H1 (cell line): Measurements from ENCODE around the gene SOBP. TPM values are rescaled to one million over a fixed set of nuclear protein-coding genes. Genes with fewer than 3 reads are reported as not detected.

Experiments
- CTCF ChIA-PET: fragments of 300-600 bp; sonication (Branson Sonifier 250); formaldehyde crosslinking; loops from one replicate; lab custom pipeline; 2021; ENCODE audit not compliant: partially characterized antibody; lab: Charles Lee
- POLR2A ChIA-PET: fragments of 300-600 bp; sonication (Branson Sonifier 250); formaldehyde crosslinking; loops from one replicate; lab custom pipeline; 2021; ENCODE audit warnings: inconsistent platforms; ENCODE audit not compliant: partially characterized antibody; lab: Charles Lee
- DNase-seq, 2 experiments: peaks; one replicate each; pipeline versions ENCODE4 v3.0.0 to v3.0.0-alpha.2; 2010 to 2022; ENCODE audit warnings: low spot score in 2 of 2, low read depth in 1 of 2, mixed read lengths in 1 of 2
- FAIRE-seq: peaks from 2 replicates; lab custom pipeline; 2011; peaks lifted over from hg19 to GRCh38; lab: Jason Lieb, UNC
- H2AFZ ChIP-seq: 2 replicates; pipeline ENCODE4 v1.8.1; 2012; ENCODE audit warnings: low read length, inconsistent platforms
- H2AK5ac ChIP-seq: 2 replicates; pipeline ENCODE4 v1.6.1; 2013; ENCODE audit warnings: low read depth, low read length
- H2BK120ac ChIP-seq: replicated peaks from 2 replicates; pipeline ENCODE3; 2013; ENCODE audit warnings: low read depth, low read length, inconsistent platforms
- H2BK12ac ChIP-seq: 2 replicates; pipeline ENCODE4 v1.6.1; 2013; ENCODE audit warnings: low read depth, low read length
- H2BK15ac ChIP-seq: 2 replicates; pipeline ENCODE4 v1.6.1; 2013; ENCODE audit warnings: low read length
- H2BK20ac ChIP-seq: 2 replicates; pipeline ENCODE4 v1.6.1; 2013; ENCODE audit warnings: low read length
- H2BK5ac ChIP-seq: 2 replicates; pipeline ENCODE4 v1.6.1; 2013; ENCODE audit warnings: low read depth, low read length
- H3K14ac ChIP-seq: 2 replicates; pipeline ENCODE4 v1.6.1; 2013; ENCODE audit warnings: inconsistent platforms; ENCODE audit not compliant: insufficient read length
- H3K18ac ChIP-seq: 2 replicates; pipeline ENCODE4 v1.6.1; 2013; ENCODE audit warnings: low read length; ENCODE audit errors: extremely low read depth
- H3K23ac ChIP-seq: 2 replicates; pipeline ENCODE4 v1.6.1; 2013; ENCODE audit warnings: inconsistent platforms; ENCODE audit not compliant: insufficient read length
- H3K23me2 ChIP-seq: 2 replicates; pipeline ENCODE4 v1.6.1; 2013; ENCODE audit warnings: low read depth, low read length
- H3K27ac ChIP-seq: 2 replicates; pipeline ENCODE4 v1.6.1; 2011; ENCODE audit warnings: low read depth, low read length, inconsistent platforms
- H3K27me3 ChIP-seq, 4 experiments: replicated peaks in 1 of 4; 1 replicate in 1 of 4; 2 replicates in 3 of 4; pipeline versions ENCODE4 v1.6.1 to v1.8.1; 2011 to 2013; ENCODE audit warnings: low read length in 3 of 4, mild to moderate bottlenecking in 3 of 4, inconsistent platforms in 2 of 4, mixed read lengths in 2 of 4, moderate library complexity in 1 of 4; ENCODE audit not compliant: control insufficient read depth in 3 of 4, insufficient read depth in 3 of 4; ENCODE audit errors: extremely low read depth in 1 of 4
- H3K36me3 ChIP-seq, 4 experiments: 2 replicates each; pipeline versions ENCODE4 v1.6.1 to v1.8.1; 2011 to 2013; ENCODE audit warnings: mild to moderate bottlenecking in 4 of 4, low read length in 3 of 4, moderate library complexity in 2 of 4, control low read depth in 1 of 4, inconsistent platforms in 1 of 4; ENCODE audit not compliant: insufficient read depth in 4 of 4, control insufficient read depth in 2 of 4
- H3K4ac ChIP-seq: replicated peaks from 2 replicates; pipeline ENCODE3; 2013; ENCODE audit warnings: low read length, low read depth, mixed read lengths, inconsistent platforms; ENCODE audit not compliant: insufficient read length
- H3K4me1 ChIP-seq, 4 experiments: replicated peaks in 1 of 4; 1 replicate in 1 of 4; 2 replicates in 3 of 4; pipeline versions ENCODE4 v1.6.1 to v1.8.1; 2011 to 2013; ENCODE audit warnings: low read length in 3 of 4, inconsistent platforms in 2 of 4, mixed read lengths in 1 of 4; ENCODE audit not compliant: insufficient read depth in 4 of 4, control insufficient read depth in 3 of 4
- H3K4me2 ChIP-seq, 2 experiments: 2 replicates each; pipeline versions ENCODE4 v1.6.1 to v1.8.1; 2011 to 2013; ENCODE audit warnings: low read depth in 2 of 2, low read length in 2 of 2, control low read depth in 1 of 2, inconsistent platforms in 1 of 2, mild to moderate bottlenecking in 1 of 2; ENCODE audit not compliant: insufficient read depth in 1 of 2
- H3K4me3 ChIP-seq, 4 experiments: fragments of 200-600, 300-600 bp in 1 of 4; sonication (generic), shearing (Covaris generic), sonication (Bioruptor Twin) in 1 of 4; 2 replicates each; pipeline versions ENCODE4 v1.5.1 to v1.8.1; 2011 to 2016; ENCODE audit warnings: low read length in 4 of 4, low read depth in 3 of 4, control low read depth in 2 of 4, inconsistent platforms in 2 of 4, mild to moderate bottlenecking in 2 of 4, mixed read lengths in 1 of 4, moderate library complexity in 1 of 4; ENCODE audit not compliant: insufficient read depth in 2 of 4; ENCODE audit errors: extremely low read depth in 1 of 4
- H3K56ac ChIP-seq: replicated peaks from 2 replicates; pipeline ENCODE3; 2013; ENCODE audit warnings: low read depth, mild to moderate bottlenecking, mixed read lengths, low read length, inconsistent platforms; ENCODE audit not compliant: insufficient read length
- H3K79me1 ChIP-seq: 2 replicates; pipeline ENCODE4 v1.6.1; 2013; ENCODE audit warnings: low read depth, low read length, control low read depth
- H3K79me2 ChIP-seq, 2 experiments: 2 replicates each; pipeline versions ENCODE4 v1.6.1 to v1.8.1; 2012 to 2013; ENCODE audit warnings: low read length in 2 of 2, mild to moderate bottlenecking in 2 of 2, inconsistent platforms in 1 of 2; ENCODE audit not compliant: insufficient read depth in 2 of 2, control insufficient read depth in 1 of 2
- H3K9ac ChIP-seq, 4 experiments: replicated peaks in 1 of 4; 1 replicate in 1 of 4; 2 replicates in 3 of 4; pipeline versions ENCODE4 v1.6.1 to v1.8.1; 2011 to 2013; ENCODE audit warnings: low read depth in 3 of 4, low read length in 3 of 4, control low read depth in 2 of 4, mild to moderate bottlenecking in 2 of 4, moderate library complexity in 2 of 4, inconsistent platforms in 1 of 4; ENCODE audit errors: extremely low read depth in 1 of 4
- H3K9me3 ChIP-seq, 2 experiments: 2 replicates each; pipeline versions ENCODE4 v1.6.1 to v1.8.1; 2012 to 2013; ENCODE audit warnings: mild to moderate bottlenecking in 2 of 2, moderate library complexity in 2 of 2, control low read depth in 1 of 2, inconsistent platforms in 1 of 2, low read depth in 1 of 2, low read length in 1 of 2, mixed read lengths in 1 of 2; ENCODE audit not compliant: insufficient read depth in 2 of 2
- H4K20me1 ChIP-seq, 2 experiments: replicated peaks in 1 of 2; 2 replicates each; pipeline versions ENCODE3 to v1.8.1; 2011 to 2013; ENCODE audit warnings: inconsistent platforms in 2 of 2, low read length in 2 of 2, mild to moderate bottlenecking in 1 of 2; ENCODE audit not compliant: insufficient read depth in 2 of 2, control insufficient read depth in 1 of 2
- H4K5ac ChIP-seq: 2 replicates; pipeline ENCODE4 v1.6.1; 2013; ENCODE audit warnings: low read length, low read depth, mixed read lengths, inconsistent platforms; ENCODE audit not compliant: insufficient read length
- H4K8ac ChIP-seq: 2 replicates; pipeline ENCODE4 v1.8.0; 2013; ENCODE audit warnings: mild to moderate bottlenecking, moderate library complexity, low read length, inconsistent platforms; ENCODE audit not compliant: insufficient read depth; ENCODE audit errors: extremely low read depth
- H4K91ac ChIP-seq: replicated peaks from 2 replicates; pipeline ENCODE3; 2013; ENCODE audit warnings: low read length, mixed read lengths, inconsistent platforms; ENCODE audit not compliant: insufficient read length
- CBX8 ChIP-seq: fragments of 300-800, 300-1000 bp; sonication (generic); IDR thresholded peaks from 2 replicates; pipeline ENCODE4 v1.7.1; 2016; ENCODE audit warnings: low read depth, low read length, borderline replicate concordance
- NANOG ChIP-seq: IDR thresholded peaks from 2 replicates; pipeline ENCODE4 v1.6.1; 2011; ENCODE audit warnings: low read length, low read depth, mild to moderate bottlenecking, inconsistent platforms; ENCODE audit not compliant: insufficient read depth, poor library complexity, severe bottlenecking
- SIX5 ChIP-seq: IDR thresholded peaks from 2 replicates; pipeline ENCODE4 v1.6.1; 2011; ENCODE audit warnings: mild to moderate bottlenecking, low read depth, low read length
- TAF7 ChIP-seq: optimal IDR thresholded peaks from 2 replicates; pipeline ENCODE3; 2011; ENCODE audit warnings: low read depth, mild to moderate bottlenecking, inconsistent platforms, low read length, moderate library complexity, borderline replicate concordance
- whole genome bisulfite sequencing, 2 experiments: shearing (Covaris generic) in 1 of 2; methylation state at CpG; one replicate each; pipeline versions ENCODE4 v1.1.6 to v1.1.7; 2013 to 2015; ENCODE audit warnings: low lambda C conversion rate in 2 of 2, mixed read lengths in 2 of 2, inconsistent platforms in 1 of 2, low coverage in 1 of 2, missing lambda C conversion rate in 1 of 2; ENCODE audit not compliant: insufficient replicate concordance in 2 of 2, insufficient coverage in 1 of 2, insufficient read length in 1 of 2; ENCODE audit errors: extremely low coverage in 1 of 2, missing lambda C conversion rate in 1 of 2; 5-methylcytosine and 5-hydroxymethylcytosine counted together
- polyA plus RNA-seq, 7 experiments: library from polyadenylated mRNA; depleted of rRNA in 3 of 7; stranded (reverse) in 5 of 7; unstranded in 2 of 7; fragments of >200 nt in 5 of 7; fragments of 200-250 nt in 2 of 7; gene quantifications; 1 replicate in 5 of 7; 2 replicates in 1 of 7; 4 replicates in 1 of 7; pipeline versions ENCODE4 v1.2.1 to v1.2.3, GENCODE V29; 2011 to 2013; ENCODE audit warnings: missing spikeins in 2 of 7, mixed read lengths in 2 of 7
- total RNA-seq: library from RNA; stranded (reverse); fragmentation: NEBNext Ultra II Directional; extraction: Animal tissue kit (Norgen Biotek cat#: 25700); gene quantifications from 2 replicates; pipeline ENCODE4 v1.2.1, GENCODE V29; 2021

The SOBP gene
- total and polyA plus RNA-seq, 2 of the 8 experiments (the other 6 are each of a cell fraction or from before 2014, with no cell fraction given), result 0.45 to 6.2 TPM

- no peaks in the 10 kb centered on the region for H3K36me3 ChIP-seq
- no peak overlapping the region for H4K91ac ChIP-seq
- H4K20me1 ChIP-seq, result no peaks in the 10 kb centered on the region
- DNase-seq (no peak), FAIRE-seq (no peak)
- no peak overlapping the region for H2AK5ac ChIP-seq
- H3K4me3 ChIP-seq, result no peak overlapping the region
- POLR2A ChIA-PET, result no interaction called here
- WGBS, 2 experiments, result 92% methylated on average over 6 of the region's 6 CpGs; no CpG with 5 or more reads in 1 of the 2 experiments
- no peaks in the 10 kb centered on the region for H3K4me1 ChIP-seq
- H3K14ac ChIP-seq, result no peak overlapping the region
- H2BK12ac ChIP-seq, result no peak overlapping the region
- no peak overlapping the region for H2BK120ac ChIP-seq
- H3K56ac ChIP-seq, result no peak overlapping the region
- H3K4me2 ChIP-seq, result no peak overlapping the region
- no peak overlapping the region for H3K27ac ChIP-seq
- no peak overlapping the region for H2BK15ac ChIP-seq
- TF ChIP-seq SIX5 (no peak), TAF7 (no peak), NANOG (no peak), CBX8 (no peak)
- H3K18ac ChIP-seq, result no peak overlapping the region
- no peak overlapping the region for H4K5ac ChIP-seq
- H2BK5ac ChIP-seq, result no peak overlapping the region
- no peak overlapping the region for H4K8ac ChIP-seq
- no peaks in the 10 kb centered on the region for H3K9me3 ChIP-seq
- H3K79me1 ChIP-seq, result no peaks in the 10 kb centered on the region
- H3K23ac ChIP-seq, result no peak overlapping the region
- H3K23me2 ChIP-seq, result no peaks in the 10 kb centered on the region
- no peak overlapping the region for H3K9ac ChIP-seq
- no peaks in the 10 kb centered on the region for H3K27me3 ChIP-seq
- no peaks in the 10 kb centered on the region for H3K79me2 ChIP-seq
- CTCF ChIA-PET, result interaction anchor here (1.4 to 1.6 kb wide), 2 partner anchors 12 to 68 kb away, joined by 3 to 5 read pairs; no protein-coding TSS in a partner anchor
- no peak overlapping the region for H2BK20ac ChIP-seq
- no peak overlapping the region for H2AFZ ChIP-seq
- no peak overlapping the region for H3K4ac ChIP-seq
Measured at GRCh38 chr6:107572886-107573285, 83.0 kb downstream of the SOBP start.
